ENCODE measurements around the gene PRR30. TPM values are rescaled to one million over a fixed set of nuclear protein-coding genes. Genes with fewer than 3 reads are reported as not detected.
"Not testable (repeated sequence)": the region's sequence is repeated elsewhere in the genome, so short reads cannot be mapped to it uniquely, and the experiment has no call there.

The PRR30 gene
- not detected for total RNA-seq

- no peak for DNase-seq (ENCODE audit: low spot score)
Observed at GRCh38 chr2:27139310-27139709, at the start of gene PRR30. Gene PRR30 (minus strand): TSS chr2:27139410. CDS start chr2:27138329, 1,081 bp downstream.

DNA sequence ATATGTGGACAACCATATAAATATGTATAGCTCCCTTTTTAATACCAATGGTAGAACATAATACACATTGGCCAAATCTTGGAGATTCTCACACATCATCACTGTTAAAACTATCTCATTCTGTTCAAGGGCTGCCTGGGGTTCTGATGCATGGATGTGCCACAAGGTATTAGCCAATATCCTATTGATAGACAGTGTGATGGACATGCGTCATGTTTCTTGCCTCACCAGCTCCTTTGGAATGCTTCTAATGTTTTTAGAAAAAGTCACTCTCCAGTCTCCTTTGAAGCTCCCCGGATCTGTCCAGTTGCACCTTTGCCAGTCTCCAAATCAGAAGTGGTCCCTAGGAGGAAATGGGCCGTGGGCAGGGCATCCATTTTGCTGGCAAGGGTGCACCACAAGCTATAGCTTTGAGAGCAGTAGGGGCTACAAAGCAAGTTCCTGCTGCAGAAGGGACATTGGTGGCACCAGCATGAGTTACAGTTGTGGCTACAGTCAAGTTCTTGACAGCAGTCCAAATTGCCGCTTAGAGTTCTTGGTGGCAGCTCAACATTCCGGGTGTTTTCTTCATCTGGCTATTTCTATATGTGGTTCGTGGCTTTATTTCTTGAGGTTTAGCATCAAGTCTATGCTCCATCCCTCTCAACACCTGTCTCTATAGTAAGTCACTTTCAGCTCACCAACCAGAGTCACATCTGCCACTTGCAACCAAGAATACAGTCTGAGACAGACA, 47.6 kb upstream of the PRR30 start:
- DNase-seq (ENCODE audit: low spot score), result no peak

DNA sequence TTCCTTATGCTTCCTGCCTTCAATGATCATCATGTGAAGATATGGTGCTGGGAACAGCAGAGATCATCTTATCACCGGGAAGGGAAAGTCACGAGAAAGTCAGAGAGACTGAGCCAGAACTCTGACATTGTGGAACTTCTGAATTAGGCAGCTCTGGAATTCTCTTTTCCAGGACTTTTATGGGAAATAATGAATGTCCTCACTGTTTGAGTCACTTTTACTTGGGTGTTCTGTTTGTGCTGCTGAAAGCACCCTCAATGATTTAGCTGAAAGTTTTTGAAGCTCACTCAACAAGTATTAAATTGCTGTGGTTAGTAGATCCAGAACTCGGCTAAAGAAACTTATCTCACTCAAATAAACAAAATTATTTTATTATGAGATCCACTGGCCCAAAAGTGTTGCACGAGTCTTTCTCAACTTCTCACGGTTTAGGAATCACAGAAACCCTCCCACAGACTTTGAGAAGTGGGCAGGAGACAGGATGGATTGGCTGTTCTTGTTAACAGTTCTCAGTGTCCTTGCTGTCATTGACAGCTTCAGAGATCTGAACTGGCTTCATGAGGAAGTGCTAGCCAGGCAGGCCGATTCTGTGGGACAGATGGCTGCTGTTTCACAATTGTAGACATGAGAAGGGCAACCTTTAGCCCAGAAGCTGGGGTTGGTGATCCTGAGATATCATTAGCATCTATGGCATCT, 46.3 kb upstream of the PRR30 start:
- DNase-seq (ENCODE audit: low spot score), result peak; percentile 36

DNA sequence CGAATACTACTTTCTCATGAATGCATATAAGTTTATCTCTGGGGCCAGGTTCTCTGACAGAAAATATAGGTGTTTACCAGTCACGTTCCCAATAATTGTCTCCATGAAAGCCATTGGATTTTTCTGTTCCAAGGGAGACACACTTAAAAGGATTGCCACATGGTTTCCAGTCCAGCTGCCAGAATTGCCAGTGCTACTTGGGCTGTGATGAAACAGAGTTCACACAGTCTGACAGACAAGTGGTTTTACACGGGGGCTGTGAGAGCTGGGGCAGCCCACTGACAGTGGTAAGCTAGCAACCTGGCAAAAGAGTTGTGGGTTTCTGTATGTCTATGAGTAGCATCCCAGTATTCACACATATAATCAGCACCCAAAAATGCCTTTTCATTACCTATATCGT, 44.9 kb upstream of the PRR30 start:
- no peak for DNase-seq (ENCODE audit: low spot score)

DNA sequence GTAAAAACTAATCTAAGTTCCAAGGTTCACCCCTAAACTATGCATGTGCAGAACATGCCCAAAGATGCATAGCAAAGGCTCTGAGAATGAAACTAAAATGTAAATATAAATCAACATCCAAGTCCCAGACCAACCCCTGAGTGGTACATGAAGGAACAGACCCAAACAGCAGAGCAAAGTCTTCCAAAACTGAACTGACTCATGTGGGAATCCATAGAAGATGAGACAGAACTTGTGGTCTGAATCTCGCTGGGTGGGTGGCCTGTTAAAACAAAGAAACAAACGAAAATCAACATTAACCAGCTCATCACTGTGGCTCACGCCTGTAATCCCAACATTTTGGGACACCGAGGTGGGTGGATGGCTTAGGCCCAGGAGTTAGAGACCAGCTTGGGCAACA, 43.1 kb upstream of the PRR30 start:
- no peak for DNase-seq (ENCODE audit: low spot score)

GRCh38 chr2:27179344-27180000, 40.3 kb upstream of the PRR30 start:
- DNase-seq (ENCODE audit: low spot score), result no peak

DNA sequence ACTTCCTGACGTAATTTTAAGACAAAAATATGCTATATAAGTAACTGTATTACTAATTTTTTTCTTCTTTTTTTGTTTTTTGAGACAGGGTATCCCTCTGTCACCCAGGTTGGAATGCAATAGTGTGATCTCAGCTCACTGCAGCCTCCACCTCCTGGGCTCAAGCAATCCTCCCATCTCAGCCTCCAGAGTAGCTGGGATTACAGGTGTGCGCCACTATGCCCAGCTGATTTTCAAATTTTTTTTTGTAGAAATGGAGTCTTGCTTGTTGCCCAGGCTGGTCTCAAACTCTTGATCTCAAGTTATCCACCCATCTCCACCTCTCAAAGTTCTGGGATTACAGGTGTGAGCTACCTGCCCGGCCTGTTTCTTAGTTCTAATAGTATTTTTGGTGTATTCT, 39.3 kb upstream of the PRR30 start:
- no peak for DNase-seq (ENCODE audit: low spot score)

DNA sequence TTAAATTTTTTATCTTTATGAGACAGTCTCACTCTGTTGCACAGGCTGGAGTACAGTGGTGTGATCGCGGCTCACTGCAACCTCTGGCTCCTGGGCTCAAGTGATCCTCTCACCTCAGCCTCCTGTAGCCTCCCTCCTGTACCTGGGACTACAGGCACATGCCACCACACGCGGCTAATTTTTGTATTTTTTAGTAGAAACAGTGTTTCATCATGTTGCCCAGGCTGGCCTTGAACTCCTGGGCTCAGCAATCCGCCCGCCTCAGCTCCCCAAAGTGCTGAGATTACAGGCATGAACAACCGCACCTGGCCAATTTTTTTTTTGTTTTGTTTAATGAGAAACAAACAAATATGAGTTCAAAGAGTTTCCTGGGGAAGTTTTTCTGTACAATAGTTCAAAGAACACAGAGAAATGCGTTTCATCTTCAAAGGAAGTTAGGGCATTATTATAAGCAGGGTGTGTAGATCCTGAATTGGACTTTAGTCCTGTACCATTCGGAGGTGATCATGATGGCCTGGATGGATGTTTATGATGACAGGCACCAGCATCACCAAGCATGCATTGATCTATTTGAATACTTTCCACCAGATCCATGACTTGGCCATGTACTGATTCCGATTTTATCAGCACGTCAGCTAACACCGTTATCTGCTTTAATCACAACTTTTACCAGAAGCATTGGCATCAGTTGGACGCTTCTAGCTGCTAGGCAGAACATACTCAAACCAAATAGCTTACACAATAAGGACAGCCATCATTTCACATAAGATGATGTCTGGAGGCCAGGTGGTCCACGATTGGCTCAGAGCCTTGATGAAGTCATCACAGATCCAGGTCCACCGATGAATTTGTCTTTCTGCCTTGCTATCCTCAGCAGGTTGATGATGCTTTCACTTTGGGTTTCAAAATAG, 38.5 kb upstream of the PRR30 start:
- no peak for DNase-seq (ENCODE audit: low spot score)

- DNase-seq (ENCODE audit: low spot score), result not testable (repeated sequence)
Observed at GRCh38 chr2:27175781-27176180, 36.6 kb upstream of the PRR30 start.

DNA sequence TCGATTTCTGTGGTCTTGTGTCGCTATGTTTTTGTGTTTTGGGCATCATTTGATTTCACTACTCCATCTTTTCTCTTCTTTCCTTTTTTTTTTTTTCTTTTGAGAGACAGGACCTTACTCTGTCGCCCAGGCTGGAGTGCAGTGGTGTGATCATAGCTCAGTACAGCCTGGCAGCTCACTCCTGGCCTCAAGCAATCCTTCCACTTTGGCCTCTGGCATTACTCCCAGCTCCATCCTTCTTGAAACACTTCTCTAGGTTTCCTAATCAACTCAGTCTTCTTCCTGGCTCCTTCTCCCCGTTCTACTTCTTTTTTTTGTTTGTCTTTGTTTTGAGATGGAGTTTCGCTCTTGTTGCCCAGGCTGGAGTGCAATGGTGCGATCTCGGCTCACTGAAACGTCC, 36.1 kb upstream of the PRR30 start:
- DNase-seq (ENCODE audit: low spot score), result no peak

DNA sequence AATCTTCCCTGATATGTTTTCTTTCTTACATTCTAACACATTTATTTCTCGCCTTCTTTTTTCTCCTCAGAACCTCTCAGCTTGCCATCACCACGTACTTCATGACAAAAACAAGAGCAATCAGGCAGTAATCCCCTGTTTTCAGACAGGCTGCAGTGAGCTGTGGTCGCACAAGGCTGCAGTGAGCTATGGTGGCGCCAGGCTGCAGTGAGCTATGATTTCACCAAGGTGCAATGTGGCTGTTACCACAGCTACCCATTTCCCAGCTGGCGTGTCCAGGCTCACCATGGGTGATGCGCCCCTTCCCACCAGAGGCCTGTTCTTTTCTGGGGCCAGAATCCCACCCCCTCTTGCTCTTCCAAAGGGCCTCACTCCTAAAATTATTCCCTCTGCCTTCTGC, 35.4 kb upstream of the PRR30 start:
- no peak for DNase-seq (ENCODE audit: low spot score)

DNA sequence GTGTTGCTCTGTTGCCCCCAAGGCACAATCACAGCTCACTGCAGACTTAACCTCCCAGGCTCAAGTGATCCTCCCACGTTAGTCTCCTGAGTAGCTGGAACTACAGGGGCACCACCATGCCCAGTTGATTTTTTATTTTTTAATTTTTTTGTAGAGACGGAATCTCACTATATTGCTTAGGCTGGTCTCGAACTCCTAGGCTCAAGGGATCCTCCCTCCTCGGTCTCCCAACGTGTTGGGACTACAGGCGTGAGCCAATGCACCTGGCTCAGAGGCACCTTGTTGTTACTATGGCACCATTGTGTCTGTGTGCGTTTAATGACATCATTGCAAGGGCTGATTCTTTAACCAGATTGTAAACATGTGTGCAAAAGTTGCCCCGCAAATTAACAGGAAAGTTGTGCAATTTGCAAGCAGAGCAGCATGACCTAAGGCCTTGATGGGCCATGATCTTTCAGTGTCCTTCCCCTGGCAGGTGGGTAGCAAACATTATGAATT, 32.2 kb upstream of the PRR30 start:
- DNase-seq (ENCODE audit: low spot score), result no peak

DNA sequence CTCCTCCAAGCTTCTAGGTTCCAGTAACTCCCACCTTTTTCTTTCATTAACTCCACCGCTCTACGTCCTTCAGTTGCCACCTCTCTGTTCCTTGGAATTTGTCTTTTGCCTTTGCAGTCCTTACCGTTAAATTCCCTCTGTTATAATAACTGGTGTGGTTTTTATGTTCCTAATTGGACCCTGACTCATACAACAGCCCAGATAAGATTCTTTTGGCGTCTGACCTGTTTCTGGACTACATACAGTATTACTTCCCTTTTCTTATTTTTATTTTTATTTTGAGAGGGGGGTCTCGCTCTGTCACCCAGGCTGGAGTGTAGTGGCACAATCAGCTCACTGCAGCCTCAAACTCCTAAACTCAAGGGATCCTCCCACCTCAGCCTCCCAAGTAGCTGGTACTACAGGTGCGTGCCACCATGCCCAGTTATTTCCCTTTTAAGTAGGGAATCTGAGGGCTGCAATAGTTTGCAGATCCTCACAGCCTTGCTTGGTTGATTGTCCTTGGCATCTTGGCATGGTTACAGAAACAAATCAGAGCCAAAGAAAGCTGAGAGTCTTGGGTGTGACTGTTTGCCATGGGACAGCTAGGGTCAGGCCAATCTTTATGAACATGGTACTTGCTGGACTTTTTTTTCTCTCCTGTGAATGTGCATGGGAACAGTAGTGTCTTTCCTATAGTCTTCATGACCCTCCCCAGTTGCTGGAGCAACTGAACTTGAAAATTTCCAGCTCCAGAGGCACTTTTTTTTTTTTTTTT, 31.5 kb upstream of the PRR30 start:
- no peak for DNase-seq (ENCODE audit: low spot score)

DNA sequence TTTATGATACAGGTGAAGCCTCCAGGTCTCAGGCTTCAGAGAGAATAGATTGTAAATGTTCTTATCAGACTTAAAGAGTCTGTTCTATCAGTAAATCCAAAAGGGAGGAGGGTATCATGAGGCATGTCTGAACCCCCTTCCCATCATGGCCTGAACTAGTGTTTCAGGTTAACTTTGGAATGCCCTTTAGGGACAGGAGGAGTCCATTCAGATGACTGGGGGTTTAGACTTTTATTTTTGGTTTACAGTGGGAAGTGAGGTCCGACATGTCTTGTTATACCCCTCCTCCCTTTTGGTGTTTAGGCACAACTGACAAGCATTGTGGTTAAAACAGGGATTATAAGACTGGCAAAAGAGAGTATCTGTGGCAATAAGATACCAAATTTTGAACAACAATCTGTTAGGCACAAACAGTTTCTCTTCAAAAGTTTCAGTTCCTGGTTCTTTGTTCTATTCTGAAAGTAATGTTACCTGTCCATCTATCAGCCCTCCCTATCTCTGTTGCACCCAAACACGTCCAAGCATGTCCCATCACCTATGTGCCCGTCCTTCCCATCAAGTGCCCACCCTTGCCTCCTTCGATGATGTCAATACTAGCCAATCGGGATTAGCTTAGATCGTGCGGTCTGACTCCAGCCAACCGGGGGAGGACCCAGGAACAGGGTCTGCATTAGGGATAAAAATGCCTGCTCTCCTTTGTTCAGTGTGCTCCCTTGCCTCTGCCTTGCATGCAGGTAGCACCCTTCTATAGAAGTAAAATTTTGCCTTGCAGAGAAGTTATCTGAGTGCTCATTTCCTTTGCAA, 26.0 kb upstream of the PRR30 start:
- DNase-seq (ENCODE audit: low spot score), result no peak

GRCh38 chr2:27162151-27163121, 23.2 kb upstream of the PRR30 start:
- DNase-seq (ENCODE audit: low spot score), result no peak

GRCh38 chr2:27160191-27160590, 21.0 kb upstream of the PRR30 start:
- DNase-seq (ENCODE audit: low spot score), result no peak

GRCh38 chr2:27159271-27159670, 20.1 kb upstream of the PRR30 start:
- DNase-seq (ENCODE audit: low spot score), result no peak

- DNase-seq (ENCODE audit: low spot score), result no peak
Observed at GRCh38 chr2:27158468-27158867, 19.3 kb upstream of the PRR30 start.

DNA sequence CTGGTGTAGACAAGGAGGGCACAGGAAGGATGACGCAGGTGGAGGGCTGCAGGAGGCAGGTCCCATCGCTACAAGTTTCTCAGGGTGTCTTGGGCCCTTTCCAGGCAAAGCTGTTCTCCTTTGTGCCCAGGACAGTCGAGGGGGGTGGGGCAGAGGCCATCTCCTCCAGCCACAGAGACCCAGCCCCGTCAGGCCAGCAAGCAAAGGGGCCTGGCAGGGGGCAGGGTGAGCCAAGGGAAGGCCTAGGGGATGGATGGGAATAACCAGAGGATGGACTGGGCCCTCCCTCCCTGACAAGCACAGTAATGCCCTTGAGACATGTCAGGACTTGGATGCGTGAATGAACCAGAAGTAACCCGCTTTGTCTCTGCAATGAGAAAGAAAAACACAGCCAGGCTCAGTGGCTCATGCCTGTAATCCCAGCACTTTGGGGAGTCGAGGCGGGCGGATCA, 15.9 kb upstream of the PRR30 start:
- DNase-seq (ENCODE audit: low spot score), result no peak
